Upper lobe of left lung (tissue), 6 donors: ENCODE measurements around the gene LYPD8. TPM values are rescaled to one million over a fixed set of nuclear protein-coding genes. Genes with fewer than 3 reads are reported as not detected.

Experiments
- ATAC-seq, 2 donors: fragments of 200-7000 bp; cut with Tn5 transposase; one replicate each; pipeline ENCODE4 v1.9.1; 2022; ENCODE audit warnings: mild to moderate bottlenecking in 2 of 2, moderate library complexity in 2 of 2; ENCODE audit not compliant: low FRiP score in 2 of 2
- DNase-seq, 2 donors: peaks; one replicate each; pipeline ENCODE4 v3.0.0-alpha.2; 2019 to 2020
- H3K27ac ChIP-seq, 4 donors: fragments of 200-600 bp; sonication (generic); one replicate each; pipeline ENCODE4 v1.5.1; 2016 to 2019
- H3K27me3 ChIP-seq, 4 donors: fragments of 200-600 bp; sonication (generic); one replicate each; pipeline ENCODE4 v1.5.1; 2017 to 2019
- H3K36me3 ChIP-seq, 4 donors: fragments of 200-600 bp; sonication (generic); one replicate each; pipeline ENCODE4 v1.5.1; 2016 to 2019
- H3K4me1 ChIP-seq, 4 donors: fragments of 200-600 bp; sonication (generic); one replicate each; pipeline ENCODE4 v1.5.1; 2018 to 2019
- H3K4me3 ChIP-seq, 4 donors: fragments of 200-600 bp; sonication (generic); one replicate each; pipeline ENCODE4 v1.5.1; 2017 to 2019; ENCODE audit warnings: mild to moderate bottlenecking in 2 of 4, moderate library complexity in 1 of 4
- H3K9me3 ChIP-seq, 4 donors: fragments of 200-600 bp; sonication (generic); one replicate each; pipeline ENCODE4 v1.5.1; 2018 to 2019
- EP300 ChIP-seq, 4 donors: sonication (generic); formaldehyde crosslinking; IDR thresholded peaks; one replicate each; pipeline ENCODE4 v1.5.1; 2017; ENCODE audit warnings: antibody characterized with exemption in 4 of 4, control low read depth in 2 of 4
- POLR2A ChIP-seq, 4 donors: fragments of 450-650 bp; IDR thresholded peaks; one replicate each; pipeline ENCODE4 v1.5.1; 2016 to 2017; ENCODE audit warnings: antibody characterized with exemption in 4 of 4, mild to moderate bottlenecking in 2 of 4
- POLR2AphosphoS5 ChIP-seq, 2 donors: sonication (generic); formaldehyde crosslinking; IDR thresholded peaks; one replicate each; pipeline ENCODE4 v1.5.1; 2017; ENCODE audit warnings: antibody characterized with exemption in 2 of 2
- WGBS, 2 donors: methylation state at CpG; one replicate each; pipeline ENCODE4 v1.1.5; 2017 to 2018; 5-methylcytosine and 5-hydroxymethylcytosine counted together
- total RNA-seq, 6 donors: library from RNA; depleted of rRNA in 4 of 6; stranded (reverse); fragments of >200 nt in 4 of 6; gene quantifications; one replicate each; pipeline versions ENCODE4 v1.1.0 to v1.2.1, GENCODE V29; 2016 to 2021
- TF ChIP-seq, protein P1 (sequence below), 6 experiments: fragments of 450-650 bp in 4 of 6; fragments of 200-600 bp in 2 of 6; sonication (generic) in 2 of 6; IDR thresholded peaks; one replicate each; pipeline ENCODE4 v1.5.1; 2016 to 2019; ENCODE audit warnings: antibody characterized with exemption in 6 of 6
- donor health status: DM: no; HTN: no; CAD: no; lungs with moderate emphysema.
- donor health status: DM: no; HTN: yes; CAD: no; lungs with severe emphysema.

Gene LYPD8
- total RNA-seq, 6 donors from 2014 or later: not detected

DNA sequence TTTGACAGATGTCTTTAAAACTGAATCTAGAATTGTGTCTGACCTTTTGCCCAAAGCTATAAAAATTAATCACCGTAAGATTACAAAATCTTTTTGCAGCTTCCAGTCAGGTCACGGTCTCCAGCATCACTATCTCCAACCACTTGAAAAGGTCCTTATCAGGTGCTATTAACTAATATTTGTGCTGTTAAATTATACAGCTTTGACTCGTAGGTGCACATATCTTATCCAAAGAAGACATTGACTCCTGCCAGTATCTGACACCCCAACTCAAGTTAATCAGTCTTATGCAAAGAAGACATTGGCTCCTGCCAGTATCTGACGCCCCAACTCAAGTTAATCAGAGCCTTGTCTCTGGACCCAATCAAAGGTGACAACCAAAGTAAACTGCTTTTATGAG lies 19.9 kb upstream of the LYPD8 start:
- 78 to 85% methylated on average over 4 of the region's 4 CpGs for WGBS, 2 donors
- Histone ChIP-seq H3K27me3 (no peaks in the 10 kb centered on the region), H3K27ac (no peak overlapping the region), H3K4me1 (no peaks in the 10 kb centered on the region), H3K4me3 (no peak overlapping the region), H3K9me3 (peaks cover 0 to 8% (median 0%) of the 10 kb centered on the region in 4 donors), H3K36me3 (no peaks in the 10 kb centered on the region)
- TF ChIP-seq, protein P1, sequence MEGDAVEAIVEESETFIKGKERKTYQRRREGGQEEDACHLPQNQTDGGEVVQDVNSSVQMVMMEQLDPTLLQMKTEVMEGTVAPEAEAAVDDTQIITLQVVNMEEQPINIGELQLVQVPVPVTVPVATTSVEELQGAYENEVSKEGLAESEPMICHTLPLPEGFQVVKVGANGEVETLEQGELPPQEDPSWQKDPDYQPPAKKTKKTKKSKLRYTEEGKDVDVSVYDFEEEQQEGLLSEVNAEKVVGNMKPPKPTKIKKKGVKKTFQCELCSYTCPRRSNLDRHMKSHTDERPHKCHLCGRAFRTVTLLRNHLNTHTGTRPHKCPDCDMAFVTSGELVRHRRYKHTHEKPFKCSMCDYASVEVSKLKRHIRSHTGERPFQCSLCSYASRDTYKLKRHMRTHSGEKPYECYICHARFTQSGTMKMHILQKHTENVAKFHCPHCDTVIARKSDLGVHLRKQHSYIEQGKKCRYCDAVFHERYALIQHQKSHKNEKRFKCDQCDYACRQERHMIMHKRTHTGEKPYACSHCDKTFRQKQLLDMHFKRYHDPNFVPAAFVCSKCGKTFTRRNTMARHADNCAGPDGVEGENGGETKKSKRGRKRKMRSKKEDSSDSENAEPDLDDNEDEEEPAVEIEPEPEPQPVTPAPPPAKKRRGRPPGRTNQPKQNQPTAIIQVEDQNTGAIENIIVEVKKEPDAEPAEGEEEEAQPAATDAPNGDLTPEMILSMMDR (IDR thresholded peaks at IDR 0.05): no peak
- no peak for TF ChIP-seq POLR2AphosphoS5 (IDR thresholded peaks at IDR 0.05)
- no peak for TF ChIP-seq EP300 (IDR thresholded peaks at IDR 0.05)
- TF ChIP-seq POLR2A (IDR thresholded peaks at IDR 0.05): no peak
- DNase-seq (no peak), ATAC-seq (no peak)

DNA sequence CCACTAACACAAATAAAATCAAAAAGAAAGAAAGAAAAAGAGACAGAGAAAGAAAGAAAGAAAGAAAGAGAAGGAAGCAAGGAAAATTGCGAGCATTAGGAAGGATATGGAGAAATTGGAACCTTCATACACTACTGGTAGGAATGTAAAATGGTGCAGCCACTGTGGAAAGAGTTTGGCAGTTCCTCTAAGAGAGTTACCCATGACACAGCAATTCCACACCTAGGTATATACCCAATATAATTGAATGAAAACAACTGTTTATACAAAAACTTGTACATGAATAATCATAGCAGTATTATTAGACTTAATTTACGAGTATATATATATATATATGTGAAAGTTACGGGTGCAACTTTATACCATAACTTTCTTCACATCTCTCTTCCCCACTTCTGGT lies 4.1 kb upstream of the LYPD8 start:
- 75 to 78% methylated on average over 3 of the region's 3 CpGs for WGBS, 2 donors
- H3K36me3 ChIP-seq: no peaks in the 10 kb centered on the region
- ATAC-seq: no peak
- DNase-seq: no peak
- H3K27me3 ChIP-seq: no peaks in the 10 kb centered on the region
- H3K4me1 ChIP-seq: no peaks in the 10 kb centered on the region
- peaks cover 0 to 8% (median 0%) of the 10 kb centered on the region in 4 donors for H3K9me3 ChIP-seq
- no peak overlapping the region for H3K27ac ChIP-seq
- TF ChIP-seq, protein P1 (IDR thresholded peaks at IDR 0.05): no peak
- TF ChIP-seq EP300 (IDR thresholded peaks at IDR 0.05) (no peak), POLR2A (IDR thresholded peaks at IDR 0.05) (no peak), POLR2AphosphoS5 (IDR thresholded peaks at IDR 0.05) (no peak)
- no peak overlapping the region for H3K4me3 ChIP-seq

DNA sequence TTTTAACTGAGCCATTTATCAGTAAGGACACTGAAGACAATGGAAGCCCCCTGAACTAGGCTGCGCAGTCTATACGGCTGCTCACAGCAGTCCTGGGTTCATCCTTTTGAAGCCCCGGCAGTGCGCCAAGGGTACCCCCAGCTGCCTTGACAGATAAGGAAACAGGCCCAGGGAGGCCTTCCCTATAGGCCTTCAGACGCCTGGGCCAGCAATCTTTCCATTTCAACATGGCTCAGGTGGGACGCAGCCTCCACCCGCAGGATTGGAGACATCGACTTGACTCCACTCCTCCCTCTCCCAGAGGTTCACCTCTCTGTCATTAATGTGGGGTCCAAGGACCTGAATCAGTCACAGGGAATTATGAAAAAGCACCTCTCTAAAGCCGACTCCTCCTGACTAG lies 2.8 kb upstream of the LYPD8 start:
- H3K4me3 ChIP-seq: no peak overlapping the region
- no peaks in the 10 kb centered on the region for H3K27me3 ChIP-seq
- peaks cover 0 to 8% (median 0%) of the 10 kb centered on the region in 4 donors for H3K9me3 ChIP-seq
- no peak overlapping the region for H3K27ac ChIP-seq
- WGBS, 2 donors: 89 to 93% methylated on average over 8 to 9 of the region's 9 CpGs
- ATAC-seq (no peak), DNase-seq (no peak)
- no peak for TF ChIP-seq POLR2AphosphoS5 (IDR thresholded peaks at IDR 0.05)
- TF ChIP-seq EP300 (IDR thresholded peaks at IDR 0.05): no peak
- no peak for TF ChIP-seq POLR2A (IDR thresholded peaks at IDR 0.05)
- TF ChIP-seq, protein P1 (IDR thresholded peaks at IDR 0.05): no peak
- no peaks in the 10 kb centered on the region for H3K4me1 ChIP-seq
- no peaks in the 10 kb centered on the region for H3K36me3 ChIP-seq

DNA sequence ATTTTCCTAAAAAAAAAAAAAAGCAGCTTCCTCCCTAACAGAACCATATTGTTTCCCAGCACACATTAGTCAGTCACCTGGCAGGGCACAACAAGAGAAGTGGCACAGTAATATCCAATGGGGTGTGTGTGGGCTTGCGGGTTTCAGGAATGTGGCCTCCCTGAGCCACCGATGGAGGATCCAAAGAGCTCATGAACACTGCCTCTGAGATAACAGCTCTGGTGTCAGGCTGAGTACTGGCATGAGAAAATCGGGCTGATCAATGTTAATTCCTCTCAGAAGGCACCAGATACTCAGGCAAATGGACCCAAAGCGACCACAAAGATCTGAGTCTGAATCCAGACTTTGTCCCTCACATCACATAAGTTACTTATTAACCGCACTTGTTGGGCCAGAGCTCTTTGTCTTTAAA lies 2.2 kb upstream of the LYPD8 start:
- no peak for DNase-seq
- Histone ChIP-seq H3K36me3 (no peaks in the 10 kb centered on the region), H3K27me3 (no peaks in the 10 kb centered on the region), H3K4me3 (no peak overlapping the region), H3K4me1 (no peaks in the 10 kb centered on the region), H3K9me3 (peaks cover 0 to 8% (median 0%) of the 10 kb centered on the region in 4 donors), H3K27ac (no peak overlapping the region)
- 74 to 75% methylated on average over 5 of the region's 5 CpGs for WGBS, 2 donors
- ATAC-seq: no peak
- TF ChIP-seq POLR2AphosphoS5 (IDR thresholded peaks at IDR 0.05) (no peak), EP300 (IDR thresholded peaks at IDR 0.05) (no peak)

DNA sequence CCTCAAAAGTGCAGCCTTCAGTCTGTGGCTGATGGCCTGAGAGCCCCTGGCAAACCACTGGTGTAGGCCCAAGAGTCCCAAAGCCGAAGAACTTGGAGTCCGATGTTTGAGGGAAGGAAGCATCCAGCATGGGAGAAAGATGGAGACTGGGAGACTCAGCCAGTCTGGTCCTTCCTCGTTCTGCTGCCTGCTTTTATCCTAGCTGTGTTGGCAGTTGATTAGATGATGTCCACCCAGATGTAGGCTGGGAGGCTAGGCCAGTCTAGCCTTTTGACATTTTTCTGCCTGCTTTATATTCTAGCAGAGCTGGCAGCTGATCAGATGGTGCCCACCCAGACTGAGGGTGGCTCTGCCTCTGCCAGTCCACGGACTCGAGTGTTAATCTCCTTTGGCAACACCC lies 1.1 kb upstream of the LYPD8 start:
- Histone ChIP-seq H3K36me3 (no peaks in the 10 kb centered on the region), H3K27me3 (no peaks in the 10 kb centered on the region), H3K4me3 (no peak overlapping the region), H3K9me3 (peaks cover 0 to 2% (median 0%) of the 10 kb centered on the region in 4 donors), H3K27ac (no peak overlapping the region), H3K4me1 (no peaks in the 10 kb centered on the region)
- WGBS, 2 donors: 84 to 93% methylated on average over 5 of the region's 5 CpGs
- no peak for TF ChIP-seq POLR2AphosphoS5 (IDR thresholded peaks at IDR 0.05)
- no peak for TF ChIP-seq EP300 (IDR thresholded peaks at IDR 0.05)
- TF ChIP-seq, protein P1 (IDR thresholded peaks at IDR 0.05): no peak
- no peak for TF ChIP-seq POLR2A (IDR thresholded peaks at IDR 0.05)
- ATAC-seq (no peak), DNase-seq (no peak)
